Mesothelial cell of epicardium (in vitro differentiated cells): ENCODE measurements around the gene SYNE1. TPM values are rescaled to one million over a fixed set of nuclear protein-coding genes. Genes with fewer than 3 reads are reported as not detected.
"Not testable (repeated sequence)": the region's sequence is repeated elsewhere in the genome, so short reads cannot be mapped to it uniquely, and the experiment has no call there.

ENCODE experiments used
- DNase-seq, 2 experiments: peaks; one replicate each; pipeline ENCODE4 v3.0.0; 2021; ENCODE audit warnings: low spot score in 2 of 2; ENCODE audit not compliant: unreplicated experiment in 2 of 2
- H3K27ac Mint-ChIP-seq: 2 replicates; pipeline ENCODE4 v1.8.0; 2021; ENCODE audit warnings: mixed read lengths
- H3K27me3 Mint-ChIP-seq: 2 replicates; pipeline ENCODE4 v1.8.0; 2021; ENCODE audit warnings: low read depth, mixed read lengths
- H3K36me3 Mint-ChIP-seq: 2 replicates; pipeline ENCODE4 v1.8.0; 2021; ENCODE audit warnings: mixed read lengths
- H3K4me1 Mint-ChIP-seq: 2 replicates; pipeline ENCODE4 v1.8.0; 2021; ENCODE audit warnings: mixed read lengths
- H3K4me3 Mint-ChIP-seq: 2 replicates; pipeline ENCODE4 v1.8.0; 2021; ENCODE audit warnings: mild to moderate bottlenecking, moderate library complexity, mixed read lengths
- H3K9me3 Mint-ChIP-seq: 2 replicates; pipeline ENCODE4 v1.8.0; 2021; ENCODE audit warnings: mixed read lengths
- total RNA-seq: library from RNA; stranded (reverse); gene quantifications from 3 replicates; pipeline ENCODE4 v1.2.1, GENCODE V29; 2021
- TF ChIP-seq, protein P1 (sequence below): fragments of 200-600 bp; sonication (generic); IDR thresholded peaks from one replicate; pipeline ENCODE4 v1.5.0; 2021; ENCODE audit warnings: antibody characterized with exemption; ENCODE audit not compliant: unreplicated experiment

The SYNE1 gene
- total RNA-seq, 1 donor from 2014 or later = 60.5 TPM

GRCh38 chr6:152673236-152673635, 36.1 kb upstream of the SYNE1 start:
- no peak for DNase-seq
- H3K36me3 Mint-ChIP-seq = no peaks in the 10 kb centered on the region

DNA sequence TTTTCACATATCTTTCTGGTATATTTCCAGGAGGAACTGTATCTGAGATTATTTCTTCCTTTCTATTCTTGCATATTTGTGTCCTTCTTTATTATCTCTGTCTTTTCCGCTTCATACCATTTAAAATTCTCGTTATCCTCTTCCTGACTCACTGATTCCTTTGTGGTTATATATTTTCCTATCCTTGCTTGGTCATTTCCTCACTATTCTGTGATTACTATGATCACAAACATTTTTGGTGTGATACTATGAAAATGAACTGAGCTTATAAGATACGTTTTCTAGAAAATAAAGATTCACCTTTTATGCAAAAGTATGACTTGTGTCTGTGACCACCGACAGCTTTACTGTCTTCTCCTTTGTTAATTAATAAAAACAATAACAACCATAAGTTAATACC, 34.0 kb upstream of the SYNE1 start:
- TF ChIP-seq, protein P1, sequence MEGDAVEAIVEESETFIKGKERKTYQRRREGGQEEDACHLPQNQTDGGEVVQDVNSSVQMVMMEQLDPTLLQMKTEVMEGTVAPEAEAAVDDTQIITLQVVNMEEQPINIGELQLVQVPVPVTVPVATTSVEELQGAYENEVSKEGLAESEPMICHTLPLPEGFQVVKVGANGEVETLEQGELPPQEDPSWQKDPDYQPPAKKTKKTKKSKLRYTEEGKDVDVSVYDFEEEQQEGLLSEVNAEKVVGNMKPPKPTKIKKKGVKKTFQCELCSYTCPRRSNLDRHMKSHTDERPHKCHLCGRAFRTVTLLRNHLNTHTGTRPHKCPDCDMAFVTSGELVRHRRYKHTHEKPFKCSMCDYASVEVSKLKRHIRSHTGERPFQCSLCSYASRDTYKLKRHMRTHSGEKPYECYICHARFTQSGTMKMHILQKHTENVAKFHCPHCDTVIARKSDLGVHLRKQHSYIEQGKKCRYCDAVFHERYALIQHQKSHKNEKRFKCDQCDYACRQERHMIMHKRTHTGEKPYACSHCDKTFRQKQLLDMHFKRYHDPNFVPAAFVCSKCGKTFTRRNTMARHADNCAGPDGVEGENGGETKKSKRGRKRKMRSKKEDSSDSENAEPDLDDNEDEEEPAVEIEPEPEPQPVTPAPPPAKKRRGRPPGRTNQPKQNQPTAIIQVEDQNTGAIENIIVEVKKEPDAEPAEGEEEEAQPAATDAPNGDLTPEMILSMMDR = no peak
- no peaks in the 10 kb centered on the region for H3K36me3 Mint-ChIP-seq
- no peak overlapping the region for H3K4me3 Mint-ChIP-seq
- peaks cover 12% of the 10 kb centered on the region for H3K9me3 Mint-ChIP-seq
- H3K4me1 Mint-ChIP-seq = peaks cover 5% of the 10 kb centered on the region
- H3K27me3 Mint-ChIP-seq = no peaks in the 10 kb centered on the region
- DNase-seq = no peak
- no peak overlapping the region for H3K27ac Mint-ChIP-seq

More at GRCh38 chr6:152673236-152673635, 36.1 kb upstream of the SYNE1 start:
- Mint-ChIP-seq H3K4me3 (no peak overlapping the region), H3K27ac (no peak overlapping the region), H3K4me1 (peaks cover 5% of the 10 kb centered on the region), H3K27me3 (no peaks in the 10 kb centered on the region), H3K9me3 (peaks cover 7% of the 10 kb centered on the region)
- TF ChIP-seq, protein P1 = no peak

DNA sequence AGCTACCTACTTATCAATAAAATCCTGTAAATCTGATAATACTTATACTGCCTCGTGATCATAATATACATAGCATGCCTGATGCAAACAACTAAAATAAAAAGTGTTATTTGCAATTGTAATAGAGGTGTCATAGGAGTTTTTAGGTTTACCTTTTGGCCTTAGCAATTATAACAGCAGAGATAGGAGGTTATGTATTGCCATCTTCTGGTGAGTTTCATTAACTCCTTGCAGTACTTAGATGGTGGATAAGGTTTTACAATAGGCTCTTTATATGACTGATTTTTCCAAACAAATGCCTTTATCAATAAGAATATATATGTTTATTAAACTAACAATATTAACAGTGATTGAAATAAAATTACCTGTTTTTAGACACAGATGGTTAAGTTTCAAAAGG, 32.7 kb upstream of the SYNE1 start:
- DNase-seq = no peak
- peaks cover 5% of the 10 kb centered on the region for H3K4me1 Mint-ChIP-seq
- TF ChIP-seq, protein P1 = no peak
- H3K36me3 Mint-ChIP-seq = no peaks in the 10 kb centered on the region
- peaks cover 9% of the 10 kb centered on the region for H3K9me3 Mint-ChIP-seq
- H3K27ac Mint-ChIP-seq = no peak overlapping the region
- H3K27me3 Mint-ChIP-seq = no peaks in the 10 kb centered on the region
- no peak overlapping the region for H3K4me3 Mint-ChIP-seq

DNA sequence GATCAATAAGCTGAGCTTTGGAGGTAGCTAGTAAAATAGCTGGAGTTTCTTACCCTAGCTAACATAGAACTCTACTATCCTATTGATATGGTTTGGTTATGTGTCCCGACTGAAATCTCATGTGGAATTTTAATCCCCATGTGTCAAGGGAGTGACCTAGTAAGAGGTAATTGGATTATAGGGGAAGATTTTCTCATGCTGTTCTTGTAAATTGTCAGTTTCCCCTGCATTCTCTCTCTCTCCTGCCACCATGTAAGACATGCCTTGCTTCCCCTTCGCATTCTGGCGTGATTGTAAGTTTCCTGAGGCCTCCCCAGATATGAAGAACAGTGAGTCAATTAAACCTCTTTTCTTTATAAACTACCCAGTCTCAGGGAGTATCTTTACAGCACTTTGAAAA, 24.6 kb upstream of the SYNE1 start:
- no peak for DNase-seq
- no peak overlapping the region for H3K27ac Mint-ChIP-seq
- peaks cover 6% of the 10 kb centered on the region for H3K9me3 Mint-ChIP-seq
- TF ChIP-seq, protein P1 = no peak
- no peak overlapping the region for H3K4me3 Mint-ChIP-seq
- peaks cover 14% of the 10 kb centered on the region for H3K27me3 Mint-ChIP-seq
- no peaks in the 10 kb centered on the region for H3K36me3 Mint-ChIP-seq
- H3K4me1 Mint-ChIP-seq = no peaks in the 10 kb centered on the region

DNA sequence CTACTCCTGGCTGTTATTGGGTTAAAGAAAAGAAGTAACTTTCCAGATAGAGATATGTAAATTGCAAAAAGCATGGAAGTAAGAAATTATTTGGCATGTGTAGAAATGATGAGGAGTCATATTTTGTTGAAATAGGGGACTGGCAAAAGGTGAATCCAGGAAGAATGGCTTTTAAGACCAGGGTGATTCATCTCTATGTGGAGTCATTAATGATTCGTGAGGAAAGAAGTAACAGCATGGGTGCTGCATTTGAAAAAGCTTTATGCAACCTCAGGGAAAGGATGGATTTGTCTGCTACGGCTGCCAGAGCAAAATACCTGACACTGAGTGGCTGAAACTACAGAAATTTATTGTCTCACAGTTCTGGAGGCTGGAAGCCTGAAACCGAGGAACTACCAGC, 14.8 kb upstream of the SYNE1 start:
- Mint-ChIP-seq H3K27me3 (peaks cover 3% of the 10 kb centered on the region), H3K36me3 (no peaks in the 10 kb centered on the region), H3K9me3 (no peaks in the 10 kb centered on the region), H3K27ac (no peak overlapping the region), H3K4me1 (peaks cover 2% of the 10 kb centered on the region), H3K4me3 (no peak overlapping the region)
- TF ChIP-seq, protein P1 = no peak
- no peak for DNase-seq

- DNase-seq = no peak
These were observed 10.9 kb upstream of the SYNE1 start for GRCh38 chr6:152648105-152648504.

DNA sequence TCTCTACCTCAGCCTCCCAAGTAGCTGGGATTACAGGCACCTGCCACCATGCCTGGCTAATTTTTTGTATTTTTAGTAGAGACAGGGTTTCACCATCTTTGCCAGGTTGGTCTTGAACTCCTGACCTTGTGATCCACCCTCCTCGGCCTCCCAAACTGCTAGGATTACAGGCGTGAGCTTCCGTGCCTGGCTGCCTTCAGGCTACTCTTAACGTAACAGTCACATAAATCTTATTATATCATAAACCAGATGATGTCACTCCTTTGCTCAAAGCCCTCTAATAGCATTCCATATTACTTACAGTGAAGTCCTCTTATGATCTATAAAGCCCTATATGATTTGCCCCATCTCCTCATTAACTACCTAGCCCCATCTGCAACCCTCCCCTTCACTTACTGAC, 9.6 kb upstream of the SYNE1 start:
- not testable (repeated sequence) for H3K27me3 Mint-ChIP-seq, H3K4me1 Mint-ChIP-seq, H3K9me3 Mint-ChIP-seq, H3K36me3 Mint-ChIP-seq, DNase-seq, H3K4me3 Mint-ChIP-seq
- peak overlapping the region; percentile 60 for H3K27ac Mint-ChIP-seq

More at GRCh38 chr6:152648105-152648504, 10.9 kb upstream of the SYNE1 start:
- Mint-ChIP-seq H3K27me3 (no peaks in the 10 kb centered on the region), H3K9me3 (no peaks in the 10 kb centered on the region), H3K4me1 (peaks cover 4% of the 10 kb centered on the region), H3K36me3 (no peaks in the 10 kb centered on the region), H3K4me3 (no peak overlapping the region), H3K27ac (no peak overlapping the region)
- TF ChIP-seq, protein P1 = no peak
